Loucy (cell line): ENCODE measurements around the gene RXRA.

Experiments used
- H2AFZ ChIP-seq: fragments of 200-600 bp; sonication (generic); 2 replicates; pipeline ENCODE4 v1.6.0; 2016; ENCODE audit warnings: antibody characterized with exemption, mild to moderate bottlenecking, low read length, moderate library complexity
- H3F3A ChIP-seq: fragments of 200-600 bp; 2 replicates; pipeline ENCODE4 v1.6.0; 2016; ENCODE audit warnings: antibody characterized with exemption, low read depth, mild to moderate bottlenecking
- H3K27me3 ChIP-seq: fragments of 200-600 bp; sonication (generic); 2 replicates; pipeline ENCODE4 v1.6.1; 2014; ENCODE audit warnings: low read length, mild to moderate bottlenecking; ENCODE audit not compliant: insufficient read depth, poor library complexity, severe bottlenecking
- H3K36me3 ChIP-seq: fragments of 200-600 bp; sonication (generic); 2 replicates; pipeline ENCODE4 v1.6.1; 2016; ENCODE audit warnings: low read length; ENCODE audit not compliant: insufficient read depth
- H3K4me1 ChIP-seq: fragments of 200-600 bp; sonication (generic); 2 replicates; pipeline ENCODE4 v1.5.1; 2014; ENCODE audit warnings: low read length, mild to moderate bottlenecking; ENCODE audit not compliant: insufficient read depth, poor library complexity, severe bottlenecking
- H3K4me2 ChIP-seq: fragments of 200-600 bp; sonication (generic); 2 replicates; pipeline ENCODE4 v1.6.0; 2014; ENCODE audit warnings: antibody characterized with exemption, low read length, low read depth, mild to moderate bottlenecking; ENCODE audit not compliant: poor library complexity, severe bottlenecking
- H3K4me3 ChIP-seq: fragments of 200-600 bp; sonication (generic); 2 replicates; pipeline ENCODE4 v1.5.1; 2014; ENCODE audit warnings: low read length, mild to moderate bottlenecking, mixed read lengths; ENCODE audit not compliant: poor library complexity, severe bottlenecking
- H3K79me2 ChIP-seq: fragments of 200-600 bp; sonication (generic); 2 replicates; pipeline ENCODE4 v1.6.1; 2014; ENCODE audit warnings: low read length; ENCODE audit not compliant: insufficient read depth
- H3K9ac ChIP-seq: fragments of 200-600 bp; sonication (generic); 2 replicates; pipeline ENCODE4 v1.6.0; 2014; ENCODE audit warnings: mild to moderate bottlenecking, low read depth, low read length, moderate library complexity; ENCODE audit not compliant: poor library complexity, severe bottlenecking
- H3K9me2 ChIP-seq: fragments of 200-600 bp; sonication (generic); replicated peaks from 2 replicates; pipeline ENCODE4 v1.6.1; 2016; ENCODE audit warnings: low read depth, low read length, mixed read lengths
- H3K9me3 ChIP-seq: fragments of 200-600 bp; sonication (generic); 2 replicates; pipeline ENCODE4 v1.6.1; 2014; ENCODE audit warnings: mild to moderate bottlenecking, antibody characterized with exemption, low read length, low read depth; ENCODE audit not compliant: insufficient read depth
- H4K20me1 ChIP-seq: fragments of 200-600 bp; sonication (generic); 2 replicates; pipeline ENCODE4 v1.6.0; 2014; ENCODE audit warnings: antibody characterized with exemption, low read length, mild to moderate bottlenecking; ENCODE audit not compliant: insufficient read depth, poor library complexity, severe bottlenecking
- EZH2phosphoT487 ChIP-seq: fragments of 200-600 bp; IDR thresholded peaks from 2 replicates; pipeline ENCODE4 v1.6.1; 2018; ENCODE audit warnings: antibody characterized with exemption, mild to moderate bottlenecking, moderate library complexity, borderline replicate concordance
- TF ChIP-seq, protein P1 (sequence below): fragments of 200-600 bp; sonication (generic); conservative IDR thresholded peaks from 2 replicates; pipeline ENCODE4 v1.5.1; 2014; ENCODE audit warnings: mild to moderate bottlenecking, antibody characterized with exemption, low read length

The RXRA gene

DNA sequence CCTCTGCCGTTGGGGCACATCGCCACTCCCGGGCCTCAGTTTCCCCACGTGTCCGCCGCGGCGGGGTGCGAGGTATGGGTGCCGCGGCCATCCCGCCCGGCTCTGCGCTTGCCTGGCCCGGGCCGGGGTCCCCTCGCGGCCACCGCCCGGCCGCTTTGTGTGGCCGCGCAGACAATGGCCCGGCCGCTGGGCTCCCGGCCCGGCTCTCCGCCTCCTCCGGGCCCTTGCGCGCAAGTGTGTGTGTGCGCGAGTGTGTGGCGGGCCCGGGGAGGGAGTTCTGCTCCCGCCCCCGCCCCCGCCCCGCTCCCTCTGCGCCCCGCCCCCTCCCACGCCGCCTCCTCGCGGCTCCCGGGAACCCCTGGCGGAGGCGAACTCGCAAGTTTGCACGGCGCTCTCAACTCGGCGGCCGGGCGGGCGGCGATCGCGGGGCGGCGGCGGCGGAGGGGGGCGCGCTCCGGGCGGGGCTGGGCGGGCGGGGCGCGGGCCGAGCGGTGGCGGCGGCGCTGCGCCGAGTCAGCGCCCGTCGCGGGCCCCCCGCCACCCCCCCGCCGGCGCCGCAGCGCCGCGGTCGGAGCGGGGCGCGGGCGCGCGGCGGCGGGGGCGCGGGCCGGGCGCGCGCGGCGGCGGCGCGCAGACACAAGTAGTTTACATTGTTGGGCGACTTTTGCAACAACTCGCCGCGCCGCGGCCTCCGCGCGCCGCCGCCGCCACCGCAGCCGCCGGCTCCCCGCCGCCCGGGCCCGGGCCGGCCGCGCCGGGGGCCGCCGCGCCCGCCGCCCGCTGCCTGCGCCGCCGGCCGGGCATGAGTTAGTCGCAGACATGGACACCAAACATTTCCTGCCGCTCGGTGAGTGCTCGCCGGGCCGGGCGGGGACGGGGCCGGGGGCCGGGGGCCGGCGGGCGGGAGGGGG is at the start of gene RXRA:
TSS of gene RXRA (plus strand) at position 643 of the 911 bp plus-strand sequence. CDS start at position 820, 177 bp downstream.
- peaks cover 42% of the 10 kb centered on the region for H3K79me2 ChIP-seq
- peak within 1 kb of the TSS; percentile 99 for H3K4me2 ChIP-seq
- peak within 1 kb of the TSS; percentile 84 for H2AFZ ChIP-seq
- H3K4me3 ChIP-seq = peak within 1 kb of the TSS; percentile 94
- H3K27me3 ChIP-seq = no peaks in the 10 kb centered on the region
- H3K4me1 ChIP-seq = peaks cover 44% of the 10 kb centered on the region
- peaks cover 24% of the 10 kb centered on the region for H4K20me1 ChIP-seq
- no peak for TF ChIP-seq EZH2phosphoT487
- TF ChIP-seq, protein P1, sequence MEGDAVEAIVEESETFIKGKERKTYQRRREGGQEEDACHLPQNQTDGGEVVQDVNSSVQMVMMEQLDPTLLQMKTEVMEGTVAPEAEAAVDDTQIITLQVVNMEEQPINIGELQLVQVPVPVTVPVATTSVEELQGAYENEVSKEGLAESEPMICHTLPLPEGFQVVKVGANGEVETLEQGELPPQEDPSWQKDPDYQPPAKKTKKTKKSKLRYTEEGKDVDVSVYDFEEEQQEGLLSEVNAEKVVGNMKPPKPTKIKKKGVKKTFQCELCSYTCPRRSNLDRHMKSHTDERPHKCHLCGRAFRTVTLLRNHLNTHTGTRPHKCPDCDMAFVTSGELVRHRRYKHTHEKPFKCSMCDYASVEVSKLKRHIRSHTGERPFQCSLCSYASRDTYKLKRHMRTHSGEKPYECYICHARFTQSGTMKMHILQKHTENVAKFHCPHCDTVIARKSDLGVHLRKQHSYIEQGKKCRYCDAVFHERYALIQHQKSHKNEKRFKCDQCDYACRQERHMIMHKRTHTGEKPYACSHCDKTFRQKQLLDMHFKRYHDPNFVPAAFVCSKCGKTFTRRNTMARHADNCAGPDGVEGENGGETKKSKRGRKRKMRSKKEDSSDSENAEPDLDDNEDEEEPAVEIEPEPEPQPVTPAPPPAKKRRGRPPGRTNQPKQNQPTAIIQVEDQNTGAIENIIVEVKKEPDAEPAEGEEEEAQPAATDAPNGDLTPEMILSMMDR = no peak
- peaks cover 4% of the 10 kb centered on the region; the same call in 1 of the 2 replicates for H3F3A ChIP-seq
- H3K9ac ChIP-seq = peak within 1 kb of the TSS; percentile 83
- H3K9me2 ChIP-seq = no peaks in the 10 kb centered on the region
- H3K36me3 ChIP-seq = no peaks in the 10 kb centered on the region
- no peaks in the 10 kb centered on the region for H3K9me3 ChIP-seq

DNA sequence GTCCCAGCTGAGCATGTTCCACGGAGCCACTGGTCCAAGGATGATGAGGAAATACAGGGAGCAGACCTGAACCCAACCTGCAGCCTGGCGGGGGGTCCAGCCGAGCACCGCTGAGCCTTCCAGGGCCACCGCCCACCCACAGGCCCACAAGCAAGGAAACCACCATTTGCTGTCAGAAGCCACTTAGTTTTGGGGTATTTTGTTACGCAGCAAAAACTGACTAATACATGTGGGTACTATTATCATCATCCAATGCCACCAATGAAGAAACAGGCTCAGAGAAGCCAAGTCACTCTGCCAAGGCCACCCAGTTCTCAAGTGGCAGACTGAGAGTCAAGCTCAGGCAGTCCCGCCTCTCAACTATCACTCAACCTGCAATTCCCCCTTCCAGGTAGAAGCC is 48.0 kb upstream of the RXRA start:
- TF ChIP-seq, protein P1 = no peak
- TF ChIP-seq EZH2phosphoT487 = no peak
- H3K9ac ChIP-seq = no peak overlapping the region
- H3K4me3 ChIP-seq = no peak overlapping the region
- H3K4me2 ChIP-seq = no peak overlapping the region
- H3K9me3 ChIP-seq = no peaks in the 10 kb centered on the region
- no peaks in the 10 kb centered on the region for H3F3A ChIP-seq
- no peaks in the 10 kb centered on the region for H4K20me1 ChIP-seq
- peaks cover 14% of the 10 kb centered on the region for H3K4me1 ChIP-seq
- H2AFZ ChIP-seq = no peak overlapping the region
- no peaks in the 10 kb centered on the region for H3K79me2 ChIP-seq
- no peaks in the 10 kb centered on the region for H3K36me3 ChIP-seq
- no peaks in the 10 kb centered on the region for H3K9me2 ChIP-seq
- H3K27me3 ChIP-seq = no peaks in the 10 kb centered on the region

DNA sequence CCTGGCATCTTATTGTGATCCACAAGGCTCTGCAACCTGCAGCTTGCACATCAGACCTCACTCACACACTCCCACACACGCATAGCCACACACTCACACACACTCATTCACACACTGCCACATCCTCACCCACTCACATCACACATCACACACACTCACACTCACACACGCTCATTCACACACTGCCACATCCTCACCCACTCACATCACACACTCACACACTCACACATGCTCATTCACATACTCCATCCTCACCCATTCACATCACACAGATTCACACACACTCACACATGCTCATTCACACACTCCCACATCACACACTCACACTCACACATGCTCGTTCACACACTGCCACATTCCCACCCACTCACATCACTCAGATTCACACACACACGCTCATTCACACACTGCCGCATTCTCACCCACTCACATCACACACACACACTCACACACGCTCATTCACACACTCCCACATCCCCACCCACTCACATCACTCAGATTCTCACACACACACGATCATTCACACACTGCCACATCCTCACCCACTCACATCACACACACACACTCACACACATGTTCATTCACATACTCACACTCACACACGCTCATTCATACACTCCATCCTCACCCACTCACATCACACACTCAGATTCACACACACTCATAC is 47.1 kb upstream of the RXRA start:
- no peak overlapping the region for H3K4me3 ChIP-seq
- no peaks in the 10 kb centered on the region for H3K9me2 ChIP-seq
- H3K9me3 ChIP-seq = no peaks in the 10 kb centered on the region
- H2AFZ ChIP-seq = no peak overlapping the region
- H3K4me2 ChIP-seq = no peak overlapping the region
- H3K36me3 ChIP-seq = no peaks in the 10 kb centered on the region
- H3K79me2 ChIP-seq = no peaks in the 10 kb centered on the region
- H3K9ac ChIP-seq = no peak overlapping the region
- H3K27me3 ChIP-seq = no peaks in the 10 kb centered on the region
- no peaks in the 10 kb centered on the region for H4K20me1 ChIP-seq
- no peaks in the 10 kb centered on the region for H3F3A ChIP-seq
- H3K4me1 ChIP-seq = peaks cover 14% of the 10 kb centered on the region
- TF ChIP-seq, protein P1 = no peak
- TF ChIP-seq EZH2phosphoT487 = no peak
